Astrocyte (in vitro differentiated cells and primary cell): Measurements from ENCODE around the gene GNB1.

Experiments
- CTCF ChIP-seq: IDR thresholded peaks from 2 replicates; pipeline ENCODE4 v1.5.1; 2011; ENCODE audit warnings: low read depth, mild to moderate bottlenecking, inconsistent platforms, low read length, moderate library complexity; ENCODE audit not compliant: insufficient read depth
- EZH2 ChIP-seq: IDR thresholded peaks from 2 replicates; pipeline ENCODE4 v1.6.1; 2012; ENCODE audit warnings: mild to moderate bottlenecking, low read length, inconsistent platforms; ENCODE audit not compliant: insufficient read depth

- TF ChIP-seq CTCF (no peak), EZH2 (no peak)
Measured at GRCh38 chr1:1917304-1917976, 26.6 kb upstream of the GNB1 start.
